Measurements from ENCODE around the gene PIN1. TPM values are rescaled to one million over a fixed set of nuclear protein-coding genes. Genes with fewer than 3 reads are reported as not detected.

PIN1 gene
- total RNA-seq, 1 experiment from 2014 or later, result 107 TPM

DNA sequence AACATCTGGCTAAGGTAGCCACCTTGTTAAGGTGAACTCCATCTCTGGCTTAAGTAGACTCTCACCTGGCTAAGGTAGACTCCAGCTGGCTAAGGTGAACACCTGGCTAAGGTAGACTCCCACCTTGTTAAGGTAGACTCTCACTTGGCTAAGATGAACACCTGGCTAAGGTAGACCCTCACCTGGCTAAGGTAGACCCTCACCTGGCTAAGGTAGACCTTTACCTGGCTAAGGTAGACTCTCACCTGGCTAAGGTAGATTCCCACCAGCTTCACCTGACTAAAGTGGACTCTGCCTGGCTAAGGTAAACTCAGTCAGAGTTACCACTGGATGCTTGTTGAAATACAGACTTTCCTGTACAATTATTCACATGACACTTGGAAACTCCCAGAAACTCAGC lies 23.6 kb downstream of the PIN1 start (continued):
- TF ChIP-seq HMGXB4 (CRISPR knock-in tag; IDR thresholded peaks at IDR 0.05) (no peak), GABPB1 (CRISPR knock-in tag; IDR thresholded peaks at IDR 0.05) (no peak), SP1 (CRISPR knock-in tag; conservative IDR thresholded peaks at IDR 0.05) (no peak), SMAD3 (CRISPR knock-in tag; IDR thresholded peaks at IDR 0.05; ENCODE audit: borderline replicate concordance) (no peak), ATF6 (CRISPR knock-in tag; IDR thresholded peaks at IDR 0.05) (no peak), TCF7 (CRISPR knock-in tag; IDR thresholded peaks at IDR 0.05; ENCODE audit: low read depth) (no peak), FOXK1 (CRISPR knock-in tag; IDR thresholded peaks at IDR 0.05) (no peak), ELF4 (CRISPR knock-in tag; IDR thresholded peaks at IDR 0.05; ENCODE audit: low read depth) (no peak)

- Mint-ChIP-seq H3K4me1 (peaks cover 12% of the 10 kb centered on the region), H3K27me3 (ENCODE audit: low read depth) (no peaks in the 10 kb centered on the region), H3K36me3 (peaks cover 29% of the 10 kb centered on the region), H3K9me3 (no peaks in the 10 kb centered on the region), H3K27ac (no peak overlapping the region), H3K4me3 (no peak overlapping the region)
- no peak for DNase-seq (ENCODE audit: low spot score)
- no peak for ATAC-seq
- ChIA-PET POLR2A (interaction anchor here (0.5 kb wide), 1 partner anchor 643 kb away, joined by 3 read pairs; the partner anchor contains the start of gene KEAP1), CTCF (interaction anchor here (0.7 to 1.6 kb wide), 2 partner anchors 10 to 167 kb away, joined by 3 read pairs; no protein-coding TSS in a partner anchor)
- TF ChIP-seq KAT7 (CRISPR knock-in tag; IDR thresholded peaks at IDR 0.05; ENCODE audit: borderline replicate concordance) (no peak), ZMAT4 (CRISPR knock-in tag; IDR thresholded peaks at IDR 0.05) (no peak), FOXP1 (CRISPR knock-in tag; IDR thresholded peaks at IDR 0.05; ENCODE audit: borderline replicate concordance) (no peak), ZNF416 (CRISPR knock-in tag; IDR thresholded peaks at IDR 0.05) (no peak), ZNF219 (CRISPR knock-in tag; IDR thresholded peaks at IDR 0.05; ENCODE audit: borderline replicate concordance) (no peak), SP1 (CRISPR knock-in tag; conservative IDR thresholded peaks at IDR 0.05) (no peak), STAT6 (CRISPR knock-in tag; conservative IDR thresholded peaks at IDR 0.05; ENCODE audit: low read depth) (no peak), FOXJ3 (CRISPR knock-in tag; IDR thresholded peaks at IDR 0.05; ENCODE audit: borderline replicate concordance) (no peak), CREB1 (CRISPR knock-in tag; IDR thresholded peaks at IDR 0.05) (no peak), RORB (CRISPR knock-in tag; IDR thresholded peaks at IDR 0.05) (no peak), TEAD1 (CRISPR knock-in tag; IDR thresholded peaks at IDR 0.05) (no peak)
- TF ChIP-seq, protein P1, sequence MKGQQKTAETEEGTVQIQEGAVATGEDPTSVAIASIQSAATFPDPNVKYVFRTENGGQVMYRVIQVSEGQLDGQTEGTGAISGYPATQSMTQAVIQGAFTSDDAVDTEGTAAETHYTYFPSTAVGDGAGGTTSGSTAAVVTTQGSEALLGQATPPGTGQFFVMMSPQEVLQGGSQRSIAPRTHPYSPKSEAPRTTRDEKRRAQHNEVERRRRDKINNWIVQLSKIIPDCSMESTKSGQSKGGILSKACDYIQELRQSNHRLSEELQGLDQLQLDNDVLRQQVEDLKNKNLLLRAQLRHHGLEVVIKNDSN (CRISPR knock-in tag; IDR thresholded peaks at IDR 0.05), result no peak
- TF ChIP-seq, protein P2, sequence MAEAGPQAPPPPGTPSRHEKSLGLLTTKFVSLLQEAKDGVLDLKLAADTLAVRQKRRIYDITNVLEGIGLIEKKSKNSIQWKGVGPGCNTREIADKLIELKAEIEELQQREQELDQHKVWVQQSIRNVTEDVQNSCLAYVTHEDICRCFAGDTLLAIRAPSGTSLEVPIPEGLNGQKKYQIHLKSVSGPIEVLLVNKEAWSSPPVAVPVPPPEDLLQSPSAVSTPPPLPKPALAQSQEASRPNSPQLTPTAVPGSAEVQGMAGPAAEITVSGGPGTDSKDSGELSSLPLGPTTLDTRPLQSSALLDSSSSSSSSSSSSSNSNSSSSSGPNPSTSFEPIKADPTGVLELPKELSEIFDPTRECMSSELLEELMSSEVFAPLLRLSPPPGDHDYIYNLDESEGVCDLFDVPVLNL (CRISPR knock-in tag; IDR thresholded peaks at IDR 0.05; ENCODE audit: borderline replicate concordance, low read depth), result no peak
- TF ChIP-seq, protein P3, sequence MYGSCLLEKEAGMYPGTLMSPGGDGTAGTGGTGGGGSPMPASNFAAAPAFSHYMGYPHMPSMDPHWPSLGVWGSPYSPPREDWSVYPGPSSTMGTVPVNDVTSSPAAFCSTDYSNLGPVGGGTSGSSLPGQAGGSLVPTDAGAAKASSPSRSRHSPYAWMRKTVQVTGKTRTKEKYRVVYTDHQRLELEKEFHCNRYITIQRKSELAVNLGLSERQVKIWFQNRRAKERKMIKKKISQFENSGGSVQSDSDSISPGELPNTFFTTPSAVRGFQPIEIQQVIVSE (CRISPR knock-in tag; IDR thresholded peaks at IDR 0.05; ENCODE audit: borderline replicate concordance), result no peak
- TF ChIP-seq, protein P4, sequence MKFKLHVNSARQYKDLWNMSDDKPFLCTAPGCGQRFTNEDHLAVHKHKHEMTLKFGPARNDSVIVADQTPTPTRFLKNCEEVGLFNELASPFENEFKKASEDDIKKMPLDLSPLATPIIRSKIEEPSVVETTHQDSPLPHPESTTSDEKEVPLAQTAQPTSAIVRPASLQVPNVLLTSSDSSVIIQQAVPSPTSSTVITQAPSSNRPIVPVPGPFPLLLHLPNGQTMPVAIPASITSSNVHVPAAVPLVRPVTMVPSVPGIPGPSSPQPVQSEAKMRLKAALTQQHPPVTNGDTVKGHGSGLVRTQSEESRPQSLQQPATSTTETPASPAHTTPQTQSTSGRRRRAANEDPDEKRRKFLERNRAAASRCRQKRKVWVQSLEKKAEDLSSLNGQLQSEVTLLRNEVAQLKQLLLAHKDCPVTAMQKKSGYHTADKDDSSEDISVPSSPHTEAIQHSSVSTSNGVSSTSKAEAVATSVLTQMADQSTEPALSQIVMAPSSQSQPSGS (CRISPR knock-in tag; IDR thresholded peaks at IDR 0.05; ENCODE audit: borderline replicate concordance, low read depth), result no peak
These were observed 25.3 kb downstream of the PIN1 start for GRCh38 chr19:9860407-9860806.
